HepG2 (cell line): ENCODE results near the gene LYPD1. TPM values are rescaled to one million over a fixed set of nuclear protein-coding genes. Genes with fewer than 3 reads are reported as not detected.

Source experiments
- ATAC-seq: fragments of 200-7000 bp; cut with Tn5 transposase; 3 replicates; pipeline ENCODE4 v1.9.1; 2020; ENCODE audit warnings: mild to moderate bottlenecking, moderate library complexity
- BruUV-seq: library from RNA; stranded (reverse); fragments of 400-500 nt; replicated peaks from 2 replicates; lab custom pipeline; 2021; lab: Mats Ljungman, UMichigan
- CTCF ChIA-PET: fragments of 300-600 bp; formaldehyde crosslinking; extraction: SDS; loops from one replicate; lab custom pipeline; 2021; ENCODE audit warnings: low total read pairs, inconsistent platforms, low intra/inter-chr PET ratio; lab: Yijun Ruan, JAX
- POLR2A ChIA-PET: fragments of 350-600 bp; sonication (Branson Sonifier 250); formaldehyde crosslinking; loops from one replicate; lab custom pipeline; 2020; ENCODE audit warnings: antibody characterized with exemption, inconsistent platforms; lab: Yijun Ruan, JAX
- DNase-seq: peaks from one replicate; pipeline ENCODE4 v3.0.0-alpha.2; 2015; ENCODE audit warnings: low spot score
- FAIRE-seq: peaks from 3 replicates; lab custom pipeline; 2011; peaks lifted over from hg19 to GRCh38; lab: Jason Lieb, UNC
- H2AFZ ChIP-seq: one replicate; pipeline ENCODE4 v1.6.1; 2011; ENCODE audit warnings: low read length, inconsistent platforms
- H3K27ac ChIP-seq: fragments of 300-600 bp; 3 replicates; pipeline ENCODE4 v1.8.0; 2011; ENCODE audit warnings: mixed run types, mild to moderate bottlenecking, mixed read lengths, low read length, inconsistent platforms; ENCODE audit not compliant: insufficient read depth; ENCODE audit errors: extremely low read length
- H3K27me3 ChIP-seq, 2 experiments: fragments of 200-600 bp in 1 of 2; 2 replicates in 1 of 2; 3 replicates in 1 of 2; pipeline versions ENCODE4 v1.6.0 to v1.8.0; 2011; ENCODE audit warnings: low read length in 2 of 2, mild to moderate bottlenecking in 2 of 2, moderate library complexity in 2 of 2, inconsistent platforms in 1 of 2; ENCODE audit not compliant: insufficient read depth in 2 of 2, control insufficient read depth in 1 of 2
- H3K36me3 ChIP-seq, 2 experiments: fragments of 200-600 bp in 1 of 2; replicated peaks in 1 of 2; 2 replicates in 1 of 2; 3 replicates in 1 of 2; pipeline versions ENCODE4 v1.5.1 to v1.8.0; 2011; ENCODE audit warnings: low read length in 2 of 2, inconsistent platforms in 1 of 2; ENCODE audit not compliant: insufficient read depth in 2 of 2, control insufficient read depth in 1 of 2
- H3K4me1 ChIP-seq: 2 replicates; pipeline ENCODE4 v1.5.1; 2012; ENCODE audit warnings: low read length, inconsistent platforms; ENCODE audit not compliant: insufficient read depth
- H3K4me2 ChIP-seq: 2 replicates; pipeline ENCODE4 v1.6.0; 2011; ENCODE audit warnings: low read depth, low read length, inconsistent platforms
- H3K4me3 ChIP-seq, 3 experiments: fragments of 200-600 bp in 1 of 3; sonication (generic), shearing (Covaris generic) in 1 of 3; replicated peaks in 1 of 3; 2 replicates each; pipeline ENCODE4 v1.5.1; 2011 to 2016; ENCODE audit warnings: low read length in 3 of 3, inconsistent platforms in 2 of 3, low read depth in 2 of 3, mild to moderate bottlenecking in 2 of 3, control low read depth in 1 of 3, mixed read lengths in 1 of 3; ENCODE audit not compliant: insufficient read depth in 1 of 3
- H3K79me2 ChIP-seq: one replicate; pipeline ENCODE4 v1.6.1; 2011; ENCODE audit warnings: low read length, inconsistent platforms; ENCODE audit not compliant: insufficient read depth
- H3K9ac ChIP-seq: 2 replicates; pipeline ENCODE4 v1.6.0; 2011; ENCODE audit warnings: mild to moderate bottlenecking, low read depth, low read length, inconsistent platforms; ENCODE audit not compliant: insufficient read depth
- H3K9me3 ChIP-seq: 2 replicates; pipeline ENCODE4 v1.5.1; 2012; ENCODE audit warnings: mild to moderate bottlenecking, low read length
- H4K20me1 ChIP-seq: 2 replicates; pipeline ENCODE4 v1.6.0; 2011; ENCODE audit warnings: inconsistent platforms, mild to moderate bottlenecking, low read length, moderate library complexity; ENCODE audit not compliant: insufficient read depth
- MBNL3 ChIP-seq: fragments of 250-450 bp; sonication (Bioruptor Pico); conservative IDR thresholded peaks from 2 replicates; pipeline ENCODE4 v1.8.0; 2022; ENCODE audit warnings: mild to moderate bottlenecking, inconsistent platforms
- RARA ChIP-seq: IDR thresholded peaks from 2 replicates; pipeline ENCODE4 v1.6.1; 2016; ENCODE audit warnings: missing genetic modification reagents, missing compliant biosample characterization
- ZNF264 ChIP-seq: sonication (generic); formaldehyde crosslinking; IDR thresholded peaks from 2 replicates; pipeline ENCODE4 v1.4.0; 2020; ENCODE audit warnings: missing genetic modification reagents
- ZNF552 ChIP-seq: sonication (generic); formaldehyde crosslinking; IDR thresholded peaks from 2 replicates; pipeline ENCODE4 v1.9.0; 2022; ENCODE audit warnings: missing genetic modification reagents, mild to moderate bottlenecking, borderline replicate concordance
- ZNF556 ChIP-seq: sonication (generic); formaldehyde crosslinking; IDR thresholded peaks from 2 replicates; pipeline ENCODE4 v1.4.0; 2020; ENCODE audit warnings: mild to moderate bottlenecking, missing genetic modification reagents, borderline replicate concordance
- ZNF619 ChIP-seq: sonication (generic); formaldehyde crosslinking; IDR thresholded peaks from 2 replicates; pipeline ENCODE4 v1.4.0; 2020; ENCODE audit warnings: mild to moderate bottlenecking, missing genetic modification reagents
- WGBS: methylation state at CpG from one replicate; pipeline ENCODE4 v1.1.6; 2017; ENCODE audit warnings: low lambda C conversion rate; 5-methylcytosine and 5-hydroxymethylcytosine counted together
- in situ Hi-C: cut with HindIII; loops from 2 replicates; pipeline ENCODE4 v1.10.0; 2017; ENCODE audit warnings: low pct_unique_long_range_greater_than_20kb; ENCODE audit not compliant: extremely low pct_ligation_motif_present
- intact Hi-C: fragments of 100-400 bp; cut with micrococcal nuclease; formaldehyde crosslinking; loops from one replicate; pipeline ENCODE4 v1.10.0; 2022; ENCODE audit not compliant: unreplicated experiment
- polyA plus RNA-seq, 8 experiments: library from polyadenylated mRNA; depleted of rRNA in 3 of 8; stranded (reverse) in 7 of 8; unstranded in 1 of 8; fragments of >200 nt; fragmentation: Illumina TruSeq in 4 of 8; extraction: Trizol in 4 of 8; gene quantifications; 2 replicates each; pipeline versions ENCODE4 v1.2.1 to v1.2.3, GENCODE V29; 2011 to 2016; ENCODE audit warnings: low read depth in 4 of 8, missing spikeins in 1 of 8, mixed read lengths in 1 of 8; ENCODE audit not compliant: insufficient read depth in 1 of 8
- total RNA-seq, 5 experiments: library from RNA; depleted of rRNA; stranded (reverse); fragments of >200 nt; fragmentation: Illumina TruSeq; extraction: Trizol; gene quantifications; 2 replicates each; pipeline ENCODE4 v1.2.3, GENCODE V29; 2016; ENCODE audit warnings: low read depth in 1 of 5
- TF ChIP-seq, protein P1 (sequence below): sonication (generic); formaldehyde crosslinking; IDR thresholded peaks from 2 replicates; pipeline ENCODE4 v1.4.0; 2020; ENCODE audit warnings: missing genetic modification reagents
- TF ChIP-seq, protein P2 (sequence below): IDR thresholded peaks from 2 replicates; pipeline ENCODE4 v1.6.1; 2016; ENCODE audit warnings: mild to moderate bottlenecking
- TF ChIP-seq, protein P3 (sequence below): sonication (generic); formaldehyde crosslinking; IDR thresholded peaks from 2 replicates; pipeline ENCODE4 v1.5.1; 2020; ENCODE audit warnings: mild to moderate bottlenecking, missing genetic modification reagents, moderate library complexity

LYPD1 gene
- total and polyA plus RNA-seq, 2 of the 13 experiments (the other 11 are each of a cell fraction or from before 2014, with no cell fraction given), result not detected

DNA sequence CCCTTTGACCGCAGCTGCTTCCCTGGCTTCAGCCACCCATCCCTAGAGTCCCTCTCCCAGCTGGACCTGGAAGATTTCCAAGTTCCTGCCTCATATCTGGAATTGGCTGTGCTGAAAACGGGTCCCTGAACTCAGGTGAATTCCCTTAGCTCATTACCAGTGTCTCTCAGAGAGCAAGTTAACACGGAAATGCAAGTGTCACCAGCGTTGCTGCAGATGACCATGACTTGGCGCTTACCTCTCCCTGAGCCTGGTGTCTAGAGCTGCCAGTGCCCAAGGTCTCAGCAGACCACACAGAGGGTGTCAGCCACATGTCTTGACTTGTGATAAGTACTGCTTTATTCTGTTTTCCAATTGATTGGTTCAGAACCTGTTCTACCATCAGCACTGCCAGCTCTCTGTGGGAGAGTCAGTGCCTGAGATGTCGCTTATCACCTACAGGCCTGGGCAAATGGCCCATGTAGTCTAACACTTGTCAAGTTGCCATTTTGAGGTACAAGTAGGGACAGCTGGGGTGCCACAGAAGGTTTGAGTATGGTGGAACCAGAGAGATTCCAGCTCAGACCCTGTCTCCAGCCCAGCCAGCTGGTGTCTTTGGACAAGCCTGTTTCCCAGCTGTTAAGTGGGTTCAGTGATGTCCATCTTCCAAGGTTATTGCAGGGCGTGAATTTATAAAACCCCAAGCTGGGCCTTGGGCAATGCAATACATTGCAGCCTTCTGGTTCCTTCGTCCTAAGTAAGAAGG lies 48.7 kb downstream of the LYPD1 start (continued):
- TF ChIP-seq, protein P1, sequence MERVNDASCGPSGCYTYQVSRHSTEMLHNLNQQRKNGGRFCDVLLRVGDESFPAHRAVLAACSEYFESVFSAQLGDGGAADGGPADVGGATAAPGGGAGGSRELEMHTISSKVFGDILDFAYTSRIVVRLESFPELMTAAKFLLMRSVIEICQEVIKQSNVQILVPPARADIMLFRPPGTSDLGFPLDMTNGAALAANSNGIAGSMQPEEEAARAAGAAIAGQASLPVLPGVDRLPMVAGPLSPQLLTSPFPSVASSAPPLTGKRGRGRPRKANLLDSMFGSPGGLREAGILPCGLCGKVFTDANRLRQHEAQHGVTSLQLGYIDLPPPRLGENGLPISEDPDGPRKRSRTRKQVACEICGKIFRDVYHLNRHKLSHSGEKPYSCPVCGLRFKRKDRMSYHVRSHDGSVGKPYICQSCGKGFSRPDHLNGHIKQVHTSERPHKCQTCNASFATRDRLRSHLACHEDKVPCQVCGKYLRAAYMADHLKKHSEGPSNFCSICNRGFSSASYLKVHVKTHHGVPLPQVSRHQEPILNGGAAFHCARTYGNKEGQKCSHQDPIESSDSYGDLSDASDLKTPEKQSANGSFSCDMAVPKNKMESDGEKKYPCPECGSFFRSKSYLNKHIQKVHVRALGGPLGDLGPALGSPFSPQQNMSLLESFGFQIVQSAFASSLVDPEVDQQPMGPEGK, result no peak
- TF ChIP-seq MBNL3 (CRISPR knock-in tag), result no peak
- TF ChIP-seq ZNF552 (CRISPR knock-in tag), result no peak
- TF ChIP-seq ZNF264, result no peak

DNA sequence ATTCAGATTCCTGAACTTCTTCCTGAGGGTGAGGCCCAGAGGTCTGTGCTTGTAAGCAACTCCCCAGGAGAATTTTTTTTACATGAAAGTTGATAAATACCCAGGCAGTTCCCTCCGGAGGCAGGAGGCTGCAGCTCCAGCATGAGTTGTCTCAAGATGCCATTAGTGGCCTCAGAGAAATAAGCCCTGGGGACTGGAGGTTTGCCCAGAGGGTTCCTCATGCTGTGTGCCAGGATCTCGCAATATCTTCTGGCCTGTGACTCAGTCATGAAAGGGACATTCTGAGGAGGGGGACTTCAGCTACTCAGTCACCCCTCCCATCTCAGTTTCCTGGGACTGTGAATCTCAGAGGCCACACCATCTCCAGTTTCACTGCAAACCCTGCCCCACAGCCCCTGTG lies 49.9 kb downstream of the LYPD1 start:
- no peak overlapping the region for H3K27ac ChIP-seq
- no TSS peak for BruUV-seq
- H3K79me2 ChIP-seq, result no peaks in the 10 kb centered on the region
- intact Hi-C loops, result no loop called here
- no peak for DNase-seq
- H3K9me3 ChIP-seq, result no peaks in the 10 kb centered on the region
- H3K9ac ChIP-seq, result no peak overlapping the region
- no peaks in the 10 kb centered on the region for H3K27me3 ChIP-seq
- no peak overlapping the region for H3K4me2 ChIP-seq
- ChIA-PET CTCF (no interaction called here), POLR2A (no interaction called here)
- H3K4me1 ChIP-seq, result no peaks in the 10 kb centered on the region
- WGBS, result 64% methylated on average over 2 of the region's 2 CpGs
- ATAC-seq, result no peak
- H3K36me3 ChIP-seq, result no peaks in the 10 kb centered on the region
- H2AFZ ChIP-seq, result no peak overlapping the region
- in situ Hi-C loops, result no loop called here
- H4K20me1 ChIP-seq, result no peaks in the 10 kb centered on the region
- H3K4me3 ChIP-seq, result no peak overlapping the region
- TF ChIP-seq ZNF556 (CRISPR knock-in tag) (no peak), ZNF619 (no peak), RARA (no peak)
- TF ChIP-seq, protein P2, sequence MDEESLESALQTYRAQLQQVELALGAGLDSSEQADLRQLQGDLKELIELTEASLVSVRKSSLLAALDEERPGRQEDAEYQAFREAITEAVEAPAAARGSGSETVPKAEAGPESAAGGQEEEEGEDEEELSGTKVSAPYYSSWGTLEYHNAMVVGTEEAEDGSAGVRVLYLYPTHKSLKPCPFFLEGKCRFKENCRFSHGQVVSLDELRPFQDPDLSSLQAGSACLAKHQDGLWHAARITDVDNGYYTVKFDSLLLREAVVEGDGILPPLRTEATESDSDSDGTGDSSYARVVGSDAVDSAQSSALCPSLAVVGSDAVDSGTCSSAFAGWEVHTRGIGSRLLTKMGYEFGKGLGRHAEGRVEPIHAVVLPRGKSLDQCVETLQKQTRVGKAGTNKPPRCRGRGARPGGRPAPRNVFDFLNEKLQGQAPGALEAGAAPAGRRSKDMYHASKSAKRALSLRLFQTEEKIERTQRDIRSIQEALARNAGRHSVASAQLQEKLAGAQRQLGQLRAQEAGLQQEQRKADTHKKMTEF (CRISPR knock-in tag), result no peak
- TF ChIP-seq, protein P3, sequence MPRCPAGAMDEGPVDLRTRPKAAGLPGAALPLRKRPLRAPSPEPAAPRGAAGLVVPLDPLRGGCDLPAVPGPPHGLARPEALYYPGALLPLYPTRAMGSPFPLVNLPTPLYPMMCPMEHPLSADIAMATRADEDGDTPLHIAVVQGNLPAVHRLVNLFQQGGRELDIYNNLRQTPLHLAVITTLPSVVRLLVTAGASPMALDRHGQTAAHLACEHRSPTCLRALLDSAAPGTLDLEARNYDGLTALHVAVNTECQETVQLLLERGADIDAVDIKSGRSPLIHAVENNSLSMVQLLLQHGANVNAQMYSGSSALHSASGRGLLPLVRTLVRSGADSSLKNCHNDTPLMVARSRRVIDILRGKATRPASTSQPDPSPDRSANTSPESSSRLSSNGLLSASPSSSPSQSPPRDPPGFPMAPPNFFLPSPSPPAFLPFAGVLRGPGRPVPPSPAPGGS (CRISPR knock-in tag), result no peak
- FAIRE-seq, result no peak
